Measurements from ENCODE around the gene XPR1.

XPR1 gene

DNA sequence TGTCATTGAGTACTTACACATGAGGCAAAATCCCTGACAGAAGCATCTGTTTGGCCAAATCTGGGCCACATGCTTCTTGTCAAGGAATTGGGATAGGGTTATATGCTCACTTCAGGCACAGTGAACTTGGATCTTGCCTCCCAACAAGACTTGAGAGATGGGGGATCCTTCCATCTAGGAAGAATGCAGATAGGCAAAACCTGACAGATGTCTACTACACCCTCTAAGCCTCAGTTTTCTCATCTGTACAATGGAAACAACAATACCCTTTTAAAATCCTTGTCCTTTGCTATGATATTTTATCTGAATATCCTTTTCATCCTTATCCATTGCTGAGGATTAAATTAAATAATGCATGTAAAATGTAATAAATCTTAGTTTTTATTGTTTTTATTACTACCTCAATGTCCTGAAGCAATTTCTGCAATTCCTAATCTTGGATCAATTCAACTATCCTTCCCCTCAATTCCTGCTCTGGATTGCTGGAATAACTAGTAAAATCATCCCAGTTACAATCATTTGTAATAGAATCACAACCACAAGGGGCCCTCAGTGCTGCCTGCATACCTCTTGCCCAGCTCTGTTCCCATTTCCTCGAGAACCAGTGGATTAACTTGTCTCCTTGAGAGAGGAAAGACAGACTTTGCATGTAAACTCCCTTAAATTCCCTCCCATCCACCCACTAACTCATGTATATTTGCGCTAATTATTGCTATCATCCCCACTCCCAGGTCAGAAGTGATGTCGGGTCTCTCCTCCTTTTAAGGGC, 8.1 kb upstream of the XPR1 start:
- Mint-ChIP-seq H3K27ac (no peak overlapping the region), H3K4me3 (no peak overlapping the region), H3K9me3 (no peaks in the 10 kb centered on the region), H3K4me1 (no peaks in the 10 kb centered on the region), H3K36me3 (ENCODE audit: low read depth) (no peaks in the 10 kb centered on the region), H3K27me3 (ENCODE audit: low read depth, poor library complexity) (peaks cover 14% of the 10 kb centered on the region)
- TF ChIP-seq, protein P1, sequence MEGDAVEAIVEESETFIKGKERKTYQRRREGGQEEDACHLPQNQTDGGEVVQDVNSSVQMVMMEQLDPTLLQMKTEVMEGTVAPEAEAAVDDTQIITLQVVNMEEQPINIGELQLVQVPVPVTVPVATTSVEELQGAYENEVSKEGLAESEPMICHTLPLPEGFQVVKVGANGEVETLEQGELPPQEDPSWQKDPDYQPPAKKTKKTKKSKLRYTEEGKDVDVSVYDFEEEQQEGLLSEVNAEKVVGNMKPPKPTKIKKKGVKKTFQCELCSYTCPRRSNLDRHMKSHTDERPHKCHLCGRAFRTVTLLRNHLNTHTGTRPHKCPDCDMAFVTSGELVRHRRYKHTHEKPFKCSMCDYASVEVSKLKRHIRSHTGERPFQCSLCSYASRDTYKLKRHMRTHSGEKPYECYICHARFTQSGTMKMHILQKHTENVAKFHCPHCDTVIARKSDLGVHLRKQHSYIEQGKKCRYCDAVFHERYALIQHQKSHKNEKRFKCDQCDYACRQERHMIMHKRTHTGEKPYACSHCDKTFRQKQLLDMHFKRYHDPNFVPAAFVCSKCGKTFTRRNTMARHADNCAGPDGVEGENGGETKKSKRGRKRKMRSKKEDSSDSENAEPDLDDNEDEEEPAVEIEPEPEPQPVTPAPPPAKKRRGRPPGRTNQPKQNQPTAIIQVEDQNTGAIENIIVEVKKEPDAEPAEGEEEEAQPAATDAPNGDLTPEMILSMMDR (IDR thresholded peaks at IDR 0.05): no peak
- DNase-seq: no peak

DNA sequence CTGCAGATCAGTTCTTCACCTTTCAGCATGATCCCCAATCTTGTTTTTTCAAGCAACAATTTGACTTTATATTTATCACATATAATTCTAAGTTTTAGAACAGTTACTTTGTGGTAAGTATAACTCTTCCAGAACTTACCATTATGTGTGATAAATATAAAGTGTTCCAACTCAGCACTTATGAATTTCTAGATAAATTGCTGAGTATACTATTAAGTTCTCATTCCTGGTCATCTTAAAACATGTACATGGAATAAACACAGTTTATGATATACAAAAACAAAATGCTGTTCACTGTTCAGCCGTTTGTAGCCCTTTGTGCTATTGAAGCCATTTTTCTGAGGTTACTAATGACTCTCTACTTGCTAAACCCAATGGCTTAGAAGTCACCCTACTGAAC, 5.1 kb upstream of the XPR1 start:
- TF ChIP-seq, protein P1 (IDR thresholded peaks at IDR 0.05): no peak
- Mint-ChIP-seq H3K27me3 (ENCODE audit: low read depth, poor library complexity) (peaks cover 14% of the 10 kb centered on the region), H3K4me3 (no peak overlapping the region), H3K36me3 (ENCODE audit: low read depth) (no peaks in the 10 kb centered on the region), H3K9me3 (no peaks in the 10 kb centered on the region), H3K27ac (no peak overlapping the region), H3K4me1 (peaks cover 16% of the 10 kb centered on the region)
- DNase-seq: no peak

DNA sequence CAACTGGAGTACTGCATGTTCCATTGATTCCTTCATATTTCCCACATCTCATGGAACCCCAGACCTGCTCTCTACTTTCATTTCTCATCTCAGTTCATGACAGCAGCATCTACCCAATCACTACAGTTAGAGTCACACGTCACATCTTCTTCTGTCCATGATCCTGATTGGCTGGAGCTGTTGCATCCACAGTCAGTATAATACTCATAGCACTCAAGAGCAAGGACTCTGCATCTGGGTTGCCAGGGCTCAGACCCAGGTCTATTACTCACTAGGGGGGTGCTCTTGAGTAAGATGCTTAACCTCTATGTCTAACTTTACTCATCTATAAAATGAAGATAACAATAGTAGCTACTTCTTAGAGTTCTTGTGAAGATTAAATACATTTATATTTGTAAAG, 4.4 kb upstream of the XPR1 start:
- no peak for DNase-seq
- Mint-ChIP-seq H3K27me3 (ENCODE audit: low read depth, poor library complexity) (peaks cover 14% of the 10 kb centered on the region), H3K4me3 (no peak overlapping the region), H3K36me3 (ENCODE audit: low read depth) (no peaks in the 10 kb centered on the region), H3K4me1 (peaks cover 16% of the 10 kb centered on the region), H3K27ac (no peak overlapping the region), H3K9me3 (no peaks in the 10 kb centered on the region)
- TF ChIP-seq, protein P1 (IDR thresholded peaks at IDR 0.05): no peak

DNA sequence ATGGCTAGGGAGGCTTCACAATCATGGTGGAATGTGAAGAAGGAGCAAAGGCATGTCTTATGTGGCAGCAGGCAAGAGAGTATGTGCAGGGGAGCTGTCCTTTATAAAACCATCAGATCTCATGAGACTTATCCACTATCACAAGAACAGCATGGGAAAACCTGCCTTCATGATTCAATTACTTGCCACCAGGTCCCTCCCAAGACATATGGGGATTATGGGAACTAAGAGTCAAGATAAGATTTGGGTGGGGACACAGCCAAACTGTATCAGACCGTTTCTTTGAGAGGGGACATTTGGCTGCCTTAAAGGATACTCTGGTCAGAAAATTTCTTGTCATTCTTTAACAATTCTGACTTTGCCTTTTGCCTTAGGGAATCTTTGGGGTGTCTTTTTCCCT, 3.2 kb upstream of the XPR1 start:
- Mint-ChIP-seq H3K4me1 (peaks cover 16% of the 10 kb centered on the region), H3K27me3 (ENCODE audit: low read depth, poor library complexity) (peaks cover 14% of the 10 kb centered on the region), H3K9me3 (no peaks in the 10 kb centered on the region), H3K27ac (no peak overlapping the region), H3K36me3 (ENCODE audit: low read depth) (no peaks in the 10 kb centered on the region), H3K4me3 (no peak overlapping the region)
- TF ChIP-seq, protein P1 (IDR thresholded peaks at IDR 0.05): no peak
- DNase-seq: no peak

DNA sequence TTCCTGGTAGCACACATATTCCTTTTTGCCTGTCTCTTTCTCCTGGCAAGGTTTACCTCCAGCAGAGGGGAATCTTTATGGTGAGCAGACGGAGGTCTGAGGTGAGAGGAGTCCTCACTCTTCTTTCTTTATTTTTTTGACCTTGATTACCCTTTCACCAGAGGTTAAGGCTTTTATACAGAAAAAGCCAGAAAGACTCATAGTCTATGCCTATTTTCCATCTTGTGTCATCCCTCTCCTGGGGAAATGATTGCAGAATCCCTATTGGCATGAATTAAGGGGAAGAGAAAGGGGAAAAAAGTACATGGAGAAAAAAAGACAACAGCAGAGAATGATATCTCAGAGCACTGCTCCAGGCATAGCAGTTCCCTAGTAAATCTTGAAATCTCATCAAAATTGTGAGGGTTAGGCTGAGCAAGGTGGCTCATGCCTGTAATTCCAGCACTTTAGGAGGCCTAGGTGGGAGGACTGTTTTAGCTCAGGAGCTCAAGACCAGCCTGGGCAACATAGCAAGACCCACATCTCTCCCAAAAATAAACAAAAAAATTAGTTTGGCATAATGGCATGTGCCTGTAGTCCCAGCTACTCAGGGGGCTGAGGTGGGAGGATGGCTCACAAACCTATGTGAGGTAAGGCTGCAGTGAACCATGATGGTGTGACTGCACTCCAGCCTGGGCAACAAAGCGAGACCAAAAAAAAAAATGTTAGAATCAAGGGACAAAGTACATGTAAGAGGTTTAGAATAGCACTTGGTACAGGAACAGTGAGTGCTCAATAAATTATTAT, 1.2 kb upstream of the XPR1 start:
- H3K27ac Mint-ChIP-seq: no peak overlapping the region
- no peaks in the 10 kb centered on the region for H3K9me3 Mint-ChIP-seq
- H3K27me3 Mint-ChIP-seq (ENCODE audit: low read depth, poor library complexity): peaks cover 8% of the 10 kb centered on the region
- no peak for DNase-seq
- peaks cover 16% of the 10 kb centered on the region for H3K4me1 Mint-ChIP-seq
- no peaks in the 10 kb centered on the region for H3K36me3 Mint-ChIP-seq (ENCODE audit: low read depth)
- TF ChIP-seq, protein P1 (IDR thresholded peaks at IDR 0.05): no peak
- peak overlapping the region; percentile 11 for H3K4me3 Mint-ChIP-seq
